Inflammatory macrophage treated with lipopolysaccharide for 1 hour (primary cell): ENCODE results near the gene CNTNAP2.

Source experiments
- DNase-seq, 2 donors: peaks; one replicate each; pipeline ENCODE4 v3.0.0-alpha.2; 2020 to 2022

Gene CNTNAP2

DNA sequence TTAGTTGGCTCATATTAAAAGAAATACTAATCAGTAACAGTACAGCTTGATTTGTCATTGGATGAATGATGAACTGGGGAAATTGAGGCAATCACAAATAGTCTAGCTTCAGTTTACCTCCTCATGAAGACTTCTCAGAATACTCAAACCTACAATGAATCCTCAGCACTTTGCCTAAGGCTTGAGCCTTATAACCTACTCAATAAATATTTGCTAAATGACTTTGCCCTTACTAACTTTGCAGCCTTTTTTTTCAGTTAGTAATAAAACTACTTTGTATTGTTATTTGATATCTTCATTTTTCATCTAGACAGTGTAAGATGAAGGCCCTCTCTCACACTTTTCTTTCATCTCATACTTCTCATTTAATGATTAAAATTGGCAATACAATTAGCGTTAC, 1311.5 kb downstream of the CNTNAP2 start:
- no peak for DNase-seq

GRCh38 chr7:147429961-147430360, 1313.4 kb downstream of the CNTNAP2 start:
- no peak for DNase-seq

DNA sequence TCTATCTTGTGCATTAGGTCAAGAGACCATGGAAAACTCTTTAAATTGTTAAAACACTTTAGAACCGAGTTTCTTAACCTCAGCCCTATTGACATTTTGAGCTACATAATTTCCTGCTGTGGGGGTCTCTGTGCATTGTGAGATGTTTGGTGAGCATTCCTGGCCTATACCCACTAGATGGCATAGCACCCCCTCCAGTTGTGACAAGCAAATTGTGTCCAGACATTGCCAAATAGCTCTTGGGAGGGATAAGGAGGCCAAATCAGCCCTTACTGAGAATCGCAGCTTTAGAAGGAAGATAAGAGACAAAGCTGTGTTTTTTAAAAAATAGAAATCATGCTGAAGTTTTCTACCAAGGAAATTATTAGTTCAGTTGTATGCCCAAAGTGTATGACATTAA, 1315.5 kb downstream of the CNTNAP2 start:
- DNase-seq, result no peak

DNA sequence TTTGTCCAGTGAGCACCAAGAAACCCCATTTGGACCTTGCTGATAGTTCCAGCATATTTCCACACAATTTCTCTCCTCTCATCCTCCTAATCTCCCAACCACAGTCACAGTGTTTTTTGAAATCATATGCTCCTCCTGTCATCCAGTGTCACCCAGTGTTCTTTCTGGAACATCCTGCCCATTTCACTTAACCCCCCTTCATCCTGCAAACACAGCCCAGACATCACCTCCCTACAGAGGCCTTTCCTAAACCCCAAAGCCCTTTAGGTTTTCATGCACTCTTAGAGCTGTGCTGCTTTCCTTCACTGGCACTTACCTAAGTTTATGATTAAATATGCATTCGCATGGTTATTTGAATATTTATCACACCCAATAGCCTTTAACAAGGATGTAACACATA, 1316.0 kb downstream of the CNTNAP2 start:
- DNase-seq, result no peak

GRCh38 chr7:147436718-147437117, 1320.1 kb downstream of the CNTNAP2 start:
- DNase-seq, result no peak

DNA sequence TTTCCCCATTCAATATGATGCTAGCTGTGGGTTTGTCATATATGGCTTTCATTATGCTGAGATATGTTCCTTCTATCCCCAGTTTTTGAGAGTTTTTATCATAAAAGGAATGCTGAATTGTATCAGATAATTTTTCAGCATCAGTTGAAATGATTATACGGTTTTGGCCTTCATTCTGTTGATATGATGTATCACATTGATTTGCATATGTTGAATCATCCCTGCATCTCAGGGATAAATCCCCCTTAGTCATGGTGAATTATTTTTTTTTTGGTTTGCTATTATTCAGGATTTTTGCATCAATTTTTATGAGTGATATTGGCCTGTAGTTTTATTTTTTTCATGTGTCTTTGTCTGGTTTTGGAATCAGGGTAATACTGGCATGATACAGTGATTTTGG, 1321.6 kb downstream of the CNTNAP2 start:
- DNase-seq, result no peak

GRCh38 chr7:147443942-147444341, 1327.3 kb downstream of the CNTNAP2 start:
- DNase-seq, result no peak

GRCh38 chr7:147452816-147453215, 1336.2 kb downstream of the CNTNAP2 start:
- DNase-seq, result no peak

GRCh38 chr7:147465223-147465622, 1348.6 kb downstream of the CNTNAP2 start:
- DNase-seq, result no peak

DNA sequence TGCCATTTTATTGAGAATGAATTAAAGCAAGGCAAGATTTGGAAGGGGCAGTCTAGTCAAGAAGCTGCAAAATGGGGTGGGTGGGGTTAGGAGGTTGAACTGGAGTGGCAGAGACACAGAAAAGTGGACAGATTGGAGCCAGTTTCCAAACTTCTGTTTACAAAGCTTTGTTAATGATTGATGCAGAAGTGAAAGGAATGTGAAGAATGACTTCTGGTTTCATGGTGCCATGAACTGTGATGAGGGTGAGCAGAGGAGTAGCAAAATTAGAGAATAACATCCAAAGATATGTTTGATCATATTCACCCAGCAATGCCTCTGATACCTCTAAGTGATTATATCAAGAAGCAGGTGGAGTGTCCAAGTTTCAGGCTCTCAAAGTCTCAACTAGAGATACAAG, 1356.0 kb downstream of the CNTNAP2 start:
- no peak for DNase-seq

- no peak for DNase-seq
Measured at GRCh38 chr7:147474862-147475261, 1358.3 kb downstream of the CNTNAP2 start.

DNA sequence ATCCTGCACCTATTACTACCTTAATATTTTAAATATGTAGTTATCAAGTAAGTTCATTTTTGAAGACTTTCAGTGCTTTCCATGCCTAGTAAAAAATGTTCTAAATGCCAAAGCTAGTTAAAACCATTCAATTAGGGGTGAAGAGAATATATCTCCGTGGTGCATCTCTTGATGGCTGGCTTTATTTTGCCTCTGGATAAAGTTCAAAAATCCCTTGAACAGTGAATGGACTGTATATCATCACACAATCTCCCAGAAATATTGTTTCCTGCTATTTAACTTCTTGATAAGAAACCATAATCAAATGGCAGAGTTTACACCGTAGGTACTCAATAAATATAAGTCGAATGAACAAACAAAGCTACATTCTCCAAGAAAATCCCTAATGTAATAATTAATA, 1360.9 kb downstream of the CNTNAP2 start:
- DNase-seq, result no peak

GRCh38 chr7:147478796-147479195, 1362.2 kb downstream of the CNTNAP2 start:
- DNase-seq, result no peak

DNA sequence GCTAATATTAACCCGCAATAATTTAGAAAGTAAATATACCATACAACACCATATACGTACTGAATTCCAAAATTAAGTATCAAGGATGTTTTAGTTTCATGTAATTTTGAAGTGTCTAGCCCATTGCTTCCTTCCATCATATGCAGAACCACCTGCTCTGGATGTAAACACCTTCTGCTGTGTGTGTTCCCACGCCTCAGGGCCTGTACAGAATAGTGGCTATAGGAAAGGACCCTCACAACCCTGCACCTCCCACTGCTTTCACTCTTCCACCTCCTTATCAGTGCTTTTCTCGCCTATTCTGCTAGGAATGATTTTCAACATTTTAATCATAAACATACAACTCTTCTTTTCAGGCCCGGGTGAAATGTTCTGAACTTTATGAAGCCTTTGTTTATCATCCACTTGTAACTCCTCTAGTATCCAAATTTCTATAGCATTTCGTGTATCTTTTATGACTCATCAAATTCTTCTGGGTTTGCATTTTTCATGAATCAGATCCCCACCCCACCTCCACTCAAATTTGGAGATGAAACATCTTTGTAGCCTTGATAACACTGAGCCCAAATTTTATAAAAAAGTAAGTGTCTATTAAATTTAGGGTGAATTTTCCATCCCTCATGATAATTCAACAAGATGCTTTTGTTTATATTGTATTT, 1367.2 kb downstream of the CNTNAP2 start:
- no peak for DNase-seq

GRCh38 chr7:147485660-147486210, 1369.1 kb downstream of the CNTNAP2 start:
- DNase-seq, result no peak

GRCh38 chr7:147492606-147493005, 1376.0 kb downstream of the CNTNAP2 start:
- no peak for DNase-seq

DNA sequence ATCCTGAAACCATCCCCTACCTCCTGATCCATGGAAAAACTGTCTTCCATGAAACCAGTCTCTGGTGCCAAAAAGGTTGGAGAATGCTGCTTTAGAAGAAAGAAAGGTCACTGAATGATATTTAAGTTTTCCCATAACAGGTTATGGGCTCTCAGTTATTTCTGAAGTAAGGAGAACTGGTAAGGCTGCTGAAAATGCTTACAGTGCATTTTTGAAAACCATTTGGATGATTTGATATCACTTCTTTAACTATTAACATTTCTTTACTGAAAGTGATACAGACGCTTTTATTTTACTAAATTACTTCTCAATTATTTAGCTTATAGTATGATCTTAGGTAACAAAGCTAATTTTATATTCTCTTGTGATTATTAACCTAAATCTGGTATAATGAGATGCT, 1379.6 kb downstream of the CNTNAP2 start:
- no peak for DNase-seq

- no peak for DNase-seq
Measured at GRCh38 chr7:147497246-147497645, 1380.6 kb downstream of the CNTNAP2 start.

DNA sequence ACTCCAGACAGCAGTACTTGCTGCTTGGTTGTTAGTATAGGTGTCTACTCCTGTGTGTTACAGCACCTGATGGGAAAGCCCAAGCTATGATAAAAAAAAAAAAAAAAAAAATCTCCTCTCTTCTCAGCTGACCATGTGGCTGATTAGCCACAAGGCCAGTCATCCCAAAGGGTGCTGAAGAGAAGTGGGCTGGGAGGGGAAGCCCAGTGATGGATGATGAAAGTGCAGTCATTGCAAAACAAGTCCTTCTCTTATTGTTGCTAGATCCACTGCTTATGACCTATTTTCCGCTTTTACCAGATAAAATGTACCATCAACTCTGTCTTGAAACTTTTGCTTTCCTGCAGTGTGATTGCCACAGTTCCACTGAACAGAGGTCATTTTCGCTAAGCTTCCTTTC, 1381.5 kb downstream of the CNTNAP2 start:
- DNase-seq, result peak in 1 of 2 donors; percentile 8

DNA sequence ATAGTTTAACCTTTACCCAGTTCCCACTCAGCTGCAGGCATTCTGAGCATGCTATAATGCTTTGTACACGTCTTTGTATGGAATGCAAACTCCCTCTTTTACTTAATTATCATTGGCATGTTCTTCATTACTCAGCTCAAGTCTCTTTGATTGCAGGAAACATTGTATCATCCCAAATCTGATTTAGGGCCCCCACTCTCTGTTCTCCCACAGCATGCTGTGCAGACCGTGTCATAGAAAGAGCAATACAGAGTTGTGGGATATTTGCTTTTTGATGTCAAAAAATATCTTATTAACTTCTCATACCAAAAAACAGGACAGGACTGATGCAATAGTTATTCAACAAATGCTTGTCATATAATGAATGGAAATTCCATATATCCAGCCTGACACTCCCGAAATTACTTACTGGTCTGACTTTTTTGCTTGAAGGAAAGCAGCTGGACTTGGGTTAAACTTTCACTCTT, 1392.5 kb downstream of the CNTNAP2 start:
- no peak for DNase-seq

DNA sequence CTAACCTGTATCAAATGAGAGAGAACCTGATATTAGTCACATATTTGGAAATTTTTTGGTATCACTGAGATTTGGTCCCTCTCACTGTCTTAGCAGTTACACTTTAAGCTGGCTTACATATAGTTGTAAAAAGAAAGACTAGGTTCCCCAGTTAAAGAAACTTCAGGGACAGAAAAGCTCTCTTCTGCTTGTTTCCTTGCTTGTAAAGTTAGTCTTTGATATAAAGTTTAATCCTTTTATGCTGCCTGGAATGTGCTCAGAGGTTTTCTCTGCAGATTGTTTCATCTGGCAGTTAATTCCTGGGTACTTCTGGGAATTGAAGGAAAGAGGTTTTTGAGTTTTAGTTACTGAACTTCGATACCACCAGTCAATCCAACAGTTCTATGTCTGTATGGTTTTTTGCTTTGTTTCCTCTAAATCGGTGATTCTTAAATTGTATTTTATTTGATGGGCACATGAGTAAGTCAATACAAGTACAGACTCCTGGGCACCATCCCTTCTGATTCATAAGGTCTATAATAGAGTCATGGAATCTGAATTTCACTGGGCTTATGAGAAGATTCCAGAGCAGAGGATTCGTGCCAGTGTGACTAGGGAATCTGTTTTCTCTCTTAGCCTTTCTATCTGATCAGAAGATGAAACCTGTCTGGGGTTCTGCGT, 1393.1 kb downstream of the CNTNAP2 start:
- DNase-seq, result no peak

- DNase-seq, result no peak
Measured at GRCh38 chr7:147510201-147510542, 1393.6 kb downstream of the CNTNAP2 start.

DNA sequence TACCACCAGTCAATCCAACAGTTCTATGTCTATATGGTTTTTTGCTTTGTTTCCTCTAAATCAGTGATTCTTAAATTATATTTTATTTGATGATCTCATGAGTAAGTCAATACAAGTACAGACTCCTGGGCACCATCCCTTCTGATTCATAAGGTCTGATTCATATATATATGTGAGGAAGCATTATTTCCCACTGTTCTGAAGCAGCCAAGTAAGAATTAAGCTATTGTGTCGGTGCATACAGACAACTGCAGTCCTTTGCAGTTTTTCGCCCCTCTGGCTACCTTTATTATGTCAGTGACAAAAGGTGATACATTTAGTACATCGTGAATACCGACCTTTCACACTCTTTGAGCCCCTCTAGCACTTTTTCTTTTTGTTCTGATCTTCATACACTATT, 1394.3 kb downstream of the CNTNAP2 start:
- no peak for DNase-seq

DNA sequence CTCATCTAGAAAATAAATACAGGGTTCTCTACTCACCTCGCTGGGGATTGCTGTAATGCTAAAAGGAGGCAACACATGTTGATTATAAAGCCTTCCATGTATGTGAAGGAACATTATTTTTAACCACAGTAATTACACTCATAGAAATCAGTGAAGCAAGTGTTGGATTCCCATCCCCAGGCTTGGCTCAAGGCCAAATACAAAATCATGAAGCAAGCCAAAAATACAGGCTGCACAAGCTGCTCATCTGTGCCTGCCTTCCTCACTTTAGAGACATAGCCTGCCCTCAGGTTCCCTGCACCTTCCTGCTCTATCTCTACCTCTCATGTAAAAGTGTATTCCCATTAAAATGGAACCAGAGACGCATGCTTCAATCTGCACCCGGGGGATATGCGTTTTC, 1396.8 kb downstream of the CNTNAP2 start:
- DNase-seq, result no peak

DNA sequence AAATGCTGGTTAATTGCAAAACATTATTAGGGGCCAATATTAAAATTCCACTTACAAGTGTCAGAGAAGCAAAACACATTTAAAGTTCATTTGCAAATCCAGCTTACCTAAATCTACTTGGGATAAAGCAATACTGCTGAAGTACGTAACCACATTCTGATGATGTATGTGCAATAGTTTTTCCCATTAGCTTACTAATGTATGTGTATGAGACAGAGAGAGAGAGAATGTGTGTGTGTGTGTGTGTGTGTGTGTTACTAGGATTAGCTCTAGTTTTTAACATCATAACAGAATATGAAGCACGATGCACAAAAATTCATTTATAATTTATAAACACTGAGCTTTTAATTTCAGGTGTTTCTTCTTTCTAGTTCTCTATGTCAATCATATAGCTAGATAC, 1399.8 kb downstream of the CNTNAP2 start:
- DNase-seq, result no peak
